Small intestine (tissue), 7 donors: Measurements from ENCODE around the gene CCDC106. TPM values are rescaled to one million over a fixed set of nuclear protein-coding genes. Genes with fewer than 3 reads are reported as not detected.

Source experiments
- DNase-seq, 2 donors: peaks; one replicate each; pipeline versions ENCODE4 v3.0.0 to v3.0.0-alpha.2; 2013
- FAIRE-seq: peaks from 2 replicates; lab custom pipeline; 2012; peaks lifted over from hg19 to GRCh38; lab: Jason Lieb, UNC
- H3K27ac ChIP-seq, 3 donors: one replicate each; pipeline ENCODE4 v1.5.1; 2013; ENCODE audit warnings: low read length in 2 of 3, mild to moderate bottlenecking in 2 of 3, control low read depth in 1 of 3, inconsistent platforms in 1 of 3, low read depth in 1 of 3, moderate library complexity in 1 of 3
- H3K27me3 ChIP-seq, 3 donors: one replicate each; pipeline ENCODE4 v1.6.1; 2013; ENCODE audit warnings: low read length in 3 of 3, inconsistent platforms in 1 of 3; ENCODE audit not compliant: control insufficient read depth in 3 of 3, insufficient read depth in 3 of 3
- H3K36me3 ChIP-seq, 3 donors: one replicate each; pipeline ENCODE4 v1.6.1; 2013; ENCODE audit warnings: low read length in 3 of 3, inconsistent platforms in 1 of 3, low read depth in 1 of 3, mild to moderate bottlenecking in 1 of 3, moderate library complexity in 1 of 3; ENCODE audit not compliant: control insufficient read depth in 3 of 3, insufficient read depth in 2 of 3
- H3K4me1 ChIP-seq, 3 donors: one replicate each; pipeline ENCODE4 v1.6.1; 2013; ENCODE audit warnings: low read length in 2 of 3, inconsistent platforms in 1 of 3, low read depth in 1 of 3, mild to moderate bottlenecking in 1 of 3, moderate library complexity in 1 of 3; ENCODE audit not compliant: control insufficient read depth in 3 of 3, insufficient read depth in 2 of 3
- H3K4me3 ChIP-seq, 3 donors: one replicate each; pipeline ENCODE4 v1.5.1; 2013; ENCODE audit warnings: low read length in 3 of 3, control low read depth in 1 of 3, inconsistent platforms in 1 of 3, low read depth in 1 of 3, mild to moderate bottlenecking in 1 of 3, moderate library complexity in 1 of 3
- H3K9me3 ChIP-seq, 2 donors: one replicate each; pipeline ENCODE4 v1.6.1; 2013; ENCODE audit warnings: low read depth in 1 of 2, low read length in 1 of 2; ENCODE audit not compliant: control insufficient read depth in 2 of 2, insufficient read depth in 1 of 2
- whole genome bisulfite sequencing, 3 donors: extraction: QIAGEN DNeasy Blood & Tissue Kit; methylation state at CpG; one replicate each; pipeline ENCODE4 v1.1.7; 2013; 5-methylcytosine and 5-hydroxymethylcytosine counted together
- polyA plus RNA-seq, 4 donors: library from polyadenylated mRNA; stranded (reverse) in 3 of 4; unstranded in 1 of 4; fragments of 200-250 nt in 3 of 4; fragments of 120-200 nt in 1 of 4; gene quantifications; one replicate each; pipeline versions ENCODE4 v1.2.1 to v1.2.3, GENCODE V29; 2013
- donor health status: healthy with polysubstance abuse.
- donor health status: control.
- donor health status: control.
- donor health status: Bipolar disorder and iron deficiency.
- donor health status: healthy.

Gene CCDC106
- polyA plus RNA-seq, 4 donors, result 2.5 to 12.1 (median 5.6) TPM

DNA sequence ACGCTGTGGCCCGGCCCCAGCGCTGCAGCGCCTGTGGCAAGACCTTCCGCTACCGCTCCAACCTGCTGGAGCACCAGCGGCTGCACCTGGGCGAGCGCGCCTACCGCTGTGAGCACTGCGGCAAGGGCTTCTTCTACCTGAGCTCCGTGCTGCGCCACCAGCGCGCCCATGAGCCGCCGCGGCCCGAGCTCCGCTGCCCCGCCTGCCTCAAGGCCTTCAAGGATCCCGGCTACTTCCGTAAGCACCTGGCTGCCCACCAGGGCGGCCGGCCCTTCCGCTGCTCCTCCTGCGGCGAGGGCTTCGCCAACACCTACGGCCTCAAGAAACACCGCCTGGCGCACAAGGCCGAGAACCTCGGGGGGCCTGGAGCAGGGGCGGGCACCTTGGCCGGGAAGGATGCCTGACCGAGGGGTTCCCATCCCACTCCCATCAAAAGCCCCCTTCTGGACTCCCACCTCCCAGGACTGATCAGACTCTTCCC, 31.6 kb upstream of the CCDC106 start:
- Histone ChIP-seq H3K9me3 (no peaks in the 10 kb centered on the region), H3K27ac (no peak overlapping the region), H3K4me3 (no peak overlapping the region), H3K4me1 (no peaks in the 10 kb centered on the region), H3K27me3 (no peaks in the 10 kb centered on the region), H3K36me3 (peaks cover 3 to 54% (median 11%) of the 10 kb centered on the region in 3 donors)
- 97 to 98% (median 98%) methylated on average over 31 to 38 of the region's 38 CpGs for WGBS, 3 donors
- no peak for FAIRE-seq
- DNase-seq, result no peak

DNA sequence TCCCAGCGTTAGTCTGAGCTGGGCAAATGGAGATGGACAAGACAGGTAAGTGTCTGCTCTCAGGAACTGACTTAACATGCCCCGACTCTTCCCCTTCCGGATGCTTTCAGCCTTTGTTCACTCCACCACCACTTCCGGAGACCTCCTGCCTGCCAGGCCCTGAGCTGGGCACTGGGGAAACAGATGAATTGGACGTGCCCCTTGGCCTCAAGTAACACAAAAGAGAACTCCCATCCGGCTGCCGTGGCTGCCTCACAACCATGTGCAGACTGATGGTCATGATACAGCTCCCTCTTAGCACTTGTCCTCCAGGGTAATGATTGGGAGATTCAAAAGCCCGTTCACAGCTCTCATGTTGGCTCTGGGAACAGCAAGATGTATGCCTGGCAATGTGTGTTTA, 30.6 kb upstream of the CCDC106 start:
- Histone ChIP-seq H3K27me3 (no peaks in the 10 kb centered on the region), H3K36me3 (peaks cover 3 to 57% (median 11%) of the 10 kb centered on the region in 3 donors), H3K4me1 (no peaks in the 10 kb centered on the region), H3K4me3 (no peak overlapping the region), H3K9me3 (no peaks in the 10 kb centered on the region), H3K27ac (no peak overlapping the region)
- DNase-seq, result no peak
- 89 to 97% (median 90%) methylated on average over 8 of the region's 8 CpGs for WGBS, 3 donors
- no peak for FAIRE-seq

DNA sequence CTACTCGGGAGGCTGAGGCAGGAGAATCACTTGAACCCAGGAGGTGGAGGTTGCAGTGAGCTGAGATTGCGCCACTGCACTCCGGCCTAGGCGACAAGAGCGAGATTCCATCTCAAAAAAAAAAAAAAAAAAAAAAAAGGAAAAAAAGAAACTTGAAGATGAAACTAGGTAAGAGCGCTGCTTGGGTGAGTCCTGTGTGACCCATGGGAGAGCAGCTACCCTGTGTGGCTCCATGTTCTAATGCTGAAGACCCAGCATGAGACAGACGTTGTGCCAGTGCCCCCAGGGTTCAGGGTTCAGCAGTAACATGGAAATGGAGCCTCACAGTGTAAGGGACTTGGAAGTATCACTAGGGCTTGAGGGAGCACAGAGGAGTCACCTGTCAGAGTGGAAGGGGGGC, 29.6 kb upstream of the CCDC106 start:
- Histone ChIP-seq H3K27ac (no peak overlapping the region), H3K4me3 (no peak overlapping the region), H3K4me1 (peaks cover 0 to under 1% (median 0%) of the 10 kb centered on the region in 3 donors), H3K9me3 (no peaks in the 10 kb centered on the region), H3K36me3 (peaks cover 3 to 63% (median 10%) of the 10 kb centered on the region in 3 donors), H3K27me3 (no peaks in the 10 kb centered on the region)
- FAIRE-seq, result no peak
- WGBS, 3 donors, result 81 to 90% (median 81%) methylated on average over 7 of the region's 7 CpGs
- DNase-seq, result no peak

DNA sequence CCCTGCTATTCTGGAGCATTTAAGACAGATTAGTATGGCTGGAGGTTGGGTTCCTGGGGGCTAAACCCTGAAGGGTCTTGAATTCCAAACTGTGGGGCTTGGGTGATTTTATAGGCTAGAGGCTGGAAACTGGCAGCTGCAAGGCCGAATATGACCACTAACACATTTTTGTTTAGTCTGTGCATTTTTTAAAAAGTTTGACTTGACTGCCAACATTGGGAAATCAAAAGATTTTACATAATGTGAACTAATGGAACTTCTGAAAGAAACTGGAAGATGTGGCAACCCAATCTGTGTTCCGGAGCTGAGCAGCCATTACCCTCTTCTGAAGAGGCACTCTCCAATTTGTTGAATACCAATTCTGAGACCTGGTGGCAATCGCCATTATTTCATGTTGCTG, 28.7 kb upstream of the CCDC106 start:
- peaks cover 0 to 6% (median 0%) of the 10 kb centered on the region in 3 donors for H3K4me1 ChIP-seq
- 73 to 97% (median 91%) methylated on average over 3 of the region's 3 CpGs for WGBS, 3 donors
- H3K4me3 ChIP-seq, result no peak overlapping the region
- H3K27me3 ChIP-seq, result no peaks in the 10 kb centered on the region
- H3K36me3 ChIP-seq, result peaks cover 3 to 61% (median 9%) of the 10 kb centered on the region in 3 donors
- no peaks in the 10 kb centered on the region for H3K9me3 ChIP-seq
- DNase-seq (no peak), FAIRE-seq (no peak)
- H3K27ac ChIP-seq, result no peak overlapping the region

DNA sequence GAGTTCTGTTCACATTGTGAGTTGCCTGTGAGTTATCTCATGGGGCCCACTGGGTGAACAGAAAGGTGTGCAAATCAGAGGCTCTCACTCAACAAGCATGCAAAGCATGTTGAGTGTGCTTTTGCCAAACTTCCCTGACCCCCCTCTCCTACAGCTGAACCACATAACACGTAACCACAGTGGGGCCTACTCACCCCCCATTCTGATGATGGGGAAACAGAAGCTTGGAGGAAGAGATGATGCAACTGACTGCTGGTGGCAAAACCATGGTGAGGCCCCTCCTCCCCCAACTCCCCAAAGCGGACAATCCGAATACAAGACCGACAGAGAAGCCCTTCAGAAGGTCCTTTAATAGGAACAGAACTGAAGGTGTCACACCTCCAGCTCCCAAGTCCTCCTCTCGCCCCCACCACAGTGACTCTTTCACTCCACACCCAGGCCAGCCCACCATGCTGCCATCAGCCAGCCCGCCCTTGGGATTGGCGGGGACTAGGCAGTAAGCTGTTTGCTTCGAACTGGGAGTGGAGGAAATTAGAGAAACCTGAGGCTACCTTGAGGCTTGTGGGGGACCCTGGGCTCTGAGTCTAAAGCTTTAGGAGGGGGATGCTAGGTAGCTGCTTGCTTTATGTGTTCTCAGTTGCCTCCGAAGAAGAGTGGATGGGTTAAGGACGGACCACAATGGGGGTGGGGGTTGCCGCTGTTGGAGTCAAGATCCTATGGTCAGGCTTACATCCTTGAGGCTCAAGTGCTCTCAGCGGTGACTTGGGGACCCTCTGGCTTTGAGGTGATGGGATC, 27.4 kb upstream of the CCDC106 start:
- H3K9me3 ChIP-seq, result no peaks in the 10 kb centered on the region
- DNase-seq, result no peak
- no peaks in the 10 kb centered on the region for H3K27me3 ChIP-seq
- H3K36me3 ChIP-seq, result peaks cover 3 to 53% (median 7%) of the 10 kb centered on the region in 3 donors
- no peak overlapping the region for H3K4me3 ChIP-seq
- no peak for FAIRE-seq
- peaks cover 4 to 13% (median 5%) of the 10 kb centered on the region in 3 donors for H3K4me1 ChIP-seq
- H3K27ac ChIP-seq, result no peak overlapping the region
- WGBS, 3 donors, result 88 to 96% (median 90%) methylated on average over 12 of the region's 12 CpGs

DNA sequence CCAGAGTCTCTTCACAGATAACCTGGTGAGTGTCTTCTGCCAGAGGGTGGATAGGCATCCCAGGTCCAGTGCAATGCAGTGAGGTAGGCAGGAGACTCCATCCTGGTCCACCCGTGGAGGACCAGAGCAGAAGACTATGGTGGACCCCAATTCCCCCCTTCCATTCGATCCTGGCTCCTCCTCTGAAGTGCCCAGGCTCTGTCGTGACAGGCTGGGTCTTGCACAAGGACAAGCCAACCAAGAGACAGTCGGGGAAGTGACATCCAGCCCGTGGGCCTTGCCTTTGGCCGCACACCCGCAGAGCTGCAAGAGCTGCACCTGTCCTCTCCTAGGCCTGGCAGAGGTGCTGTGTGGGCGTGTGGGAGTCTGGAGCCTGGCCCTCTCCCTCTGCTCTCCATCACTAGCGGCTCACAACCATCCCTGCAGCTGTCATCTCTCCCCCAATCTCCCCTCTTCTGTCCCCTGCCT, 26.8 kb upstream of the CCDC106 start:
- H3K4me1 ChIP-seq, result peaks cover 4 to 13% (median 5%) of the 10 kb centered on the region in 3 donors
- WGBS, 3 donors, result 67 to 85% (median 76%) methylated on average over 8 to 9 of the region's 9 CpGs
- H3K27ac ChIP-seq, result no peak overlapping the region
- H3K9me3 ChIP-seq, result no peaks in the 10 kb centered on the region
- H3K36me3 ChIP-seq, result peaks cover 3 to 49% (median 4%) of the 10 kb centered on the region in 3 donors
- DNase-seq, result no peak
- H3K4me3 ChIP-seq, result no peak overlapping the region
- H3K27me3 ChIP-seq, result no peaks in the 10 kb centered on the region
- no peak for FAIRE-seq

DNA sequence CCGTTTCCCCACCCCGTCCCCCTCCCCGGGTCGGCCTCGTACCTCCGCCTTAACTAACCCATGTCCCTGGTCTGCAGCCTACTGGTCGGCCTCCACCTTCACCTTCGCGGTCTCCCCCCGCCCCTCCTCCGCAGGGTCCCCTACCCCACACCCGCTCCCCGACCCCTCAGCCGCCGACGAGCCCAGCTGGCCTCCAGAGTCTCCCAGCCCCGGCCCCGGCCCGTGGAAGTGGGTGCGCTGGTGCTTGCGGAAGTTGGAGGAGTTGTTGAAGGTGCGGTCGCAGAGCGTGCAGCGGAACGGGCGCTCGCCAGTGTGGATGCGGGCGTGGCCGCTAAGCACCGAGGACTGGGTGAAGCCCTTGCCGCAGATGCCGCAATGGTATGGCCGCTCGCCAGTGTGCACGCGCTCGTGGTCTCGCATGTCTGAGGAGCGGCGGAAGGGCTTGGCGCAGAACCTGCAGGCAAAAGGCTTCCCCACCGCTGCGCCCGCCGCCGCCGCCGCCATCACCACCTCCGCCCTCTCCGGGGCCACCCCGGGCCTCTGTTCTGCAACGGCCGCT, 26.3 kb upstream of the CCDC106 start:
- peaks cover 0 to 44% (median 1%) of the 10 kb centered on the region in 3 donors for H3K36me3 ChIP-seq
- no peaks in the 10 kb centered on the region for H3K9me3 ChIP-seq
- FAIRE-seq (no peak), DNase-seq (no peak)
- WGBS, 3 donors, result 95 to 97% (median 96%) methylated on average over 53 to 55 of the region's 55 CpGs
- H3K27ac ChIP-seq, result no peak overlapping the region
- no peaks in the 10 kb centered on the region for H3K27me3 ChIP-seq
- peaks cover 4 to 13% (median 5%) of the 10 kb centered on the region in 3 donors for H3K4me1 ChIP-seq
- H3K4me3 ChIP-seq, result no peak overlapping the region

DNA sequence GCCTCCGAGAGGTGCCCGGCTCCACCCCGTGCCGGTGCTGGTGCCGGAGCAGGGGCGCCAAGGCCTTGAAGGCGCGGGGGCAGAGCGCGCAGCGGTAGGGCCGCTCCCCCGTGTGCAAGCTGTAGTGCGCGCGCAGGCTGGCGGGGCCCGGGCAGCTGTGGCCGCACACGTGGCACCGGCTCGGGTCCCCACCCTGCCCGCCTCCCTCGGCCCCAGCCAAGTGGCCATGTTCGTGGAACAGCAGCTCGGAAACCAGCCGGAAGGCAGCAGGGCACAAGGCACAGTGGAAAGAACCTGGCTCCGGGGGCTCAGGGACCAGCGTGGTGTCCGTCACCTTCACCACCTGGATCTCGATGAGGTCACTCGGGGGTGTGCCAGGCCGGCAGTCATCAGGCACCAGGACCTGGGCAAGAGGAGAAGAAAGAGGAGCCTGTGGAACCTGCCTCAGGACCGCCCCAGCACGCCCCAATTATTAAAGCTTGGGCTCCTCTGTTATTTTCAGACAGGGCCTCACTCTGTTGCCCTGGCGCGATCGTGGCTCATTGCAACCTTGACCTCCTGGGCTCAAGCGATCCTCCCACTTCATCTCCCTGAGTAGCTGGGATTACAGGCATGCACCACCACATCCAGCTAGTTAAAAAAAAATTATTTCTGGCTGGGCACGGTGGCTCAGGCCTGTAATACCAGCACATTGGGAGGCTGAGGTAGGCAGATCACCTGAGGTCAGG, 25.6 kb upstream of the CCDC106 start:
- peaks cover 0 to 38% (median 0%) of the 10 kb centered on the region in 3 donors for H3K36me3 ChIP-seq
- no peak overlapping the region for H3K4me3 ChIP-seq
- 93 to 95% (median 94%) methylated on average over 38 to 40 of the region's 40 CpGs for WGBS, 3 donors
- no peaks in the 10 kb centered on the region for H3K27me3 ChIP-seq
- no peak for DNase-seq
- H3K27ac ChIP-seq, result no peak overlapping the region
- no peak for FAIRE-seq
- H3K9me3 ChIP-seq, result no peaks in the 10 kb centered on the region
- H3K4me1 ChIP-seq, result peaks cover 4 to 13% (median 5%) of the 10 kb centered on the region in 3 donors
